ENCODE measurements around the gene NKX6-1. TPM values are rescaled to one million over a fixed set of nuclear protein-coding genes. Genes with fewer than 3 reads are reported as not detected.
A peak's percentile ranks its signal among the peaks of the same experiment; 100 is the strongest.

Gene NKX6-1
- total RNA-seq, 4 donors from 2014 or later, result 0.47 TPM; not detected in 3

DNA sequence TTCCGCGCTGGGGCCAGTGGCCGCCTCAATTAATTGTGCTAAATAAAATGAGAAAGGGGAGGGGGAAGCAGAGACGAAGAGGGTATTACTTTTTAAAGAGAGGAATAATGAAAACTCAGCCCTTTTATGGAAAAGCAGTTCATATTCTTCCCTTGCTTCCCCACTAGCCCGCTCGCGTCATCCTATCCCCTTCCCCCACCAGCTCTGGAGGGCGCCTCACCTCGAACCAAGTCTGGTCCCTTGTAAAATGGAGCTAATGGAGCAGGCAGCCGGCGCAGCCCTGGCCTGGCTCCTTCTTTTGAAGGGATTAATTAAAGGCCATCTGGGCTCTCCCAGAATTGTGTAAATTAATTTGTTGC lies 511 bp upstream of the NKX6-1 start:
- no peak for DNase-seq (ENCODE audit: low spot score)

GRCh38 chr4:84498203-84498934 lies 723 bp downstream of the NKX6-1 start:
- TF ChIP-seq, protein P1, sequence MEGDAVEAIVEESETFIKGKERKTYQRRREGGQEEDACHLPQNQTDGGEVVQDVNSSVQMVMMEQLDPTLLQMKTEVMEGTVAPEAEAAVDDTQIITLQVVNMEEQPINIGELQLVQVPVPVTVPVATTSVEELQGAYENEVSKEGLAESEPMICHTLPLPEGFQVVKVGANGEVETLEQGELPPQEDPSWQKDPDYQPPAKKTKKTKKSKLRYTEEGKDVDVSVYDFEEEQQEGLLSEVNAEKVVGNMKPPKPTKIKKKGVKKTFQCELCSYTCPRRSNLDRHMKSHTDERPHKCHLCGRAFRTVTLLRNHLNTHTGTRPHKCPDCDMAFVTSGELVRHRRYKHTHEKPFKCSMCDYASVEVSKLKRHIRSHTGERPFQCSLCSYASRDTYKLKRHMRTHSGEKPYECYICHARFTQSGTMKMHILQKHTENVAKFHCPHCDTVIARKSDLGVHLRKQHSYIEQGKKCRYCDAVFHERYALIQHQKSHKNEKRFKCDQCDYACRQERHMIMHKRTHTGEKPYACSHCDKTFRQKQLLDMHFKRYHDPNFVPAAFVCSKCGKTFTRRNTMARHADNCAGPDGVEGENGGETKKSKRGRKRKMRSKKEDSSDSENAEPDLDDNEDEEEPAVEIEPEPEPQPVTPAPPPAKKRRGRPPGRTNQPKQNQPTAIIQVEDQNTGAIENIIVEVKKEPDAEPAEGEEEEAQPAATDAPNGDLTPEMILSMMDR (IDR thresholded peaks at IDR 0.05), result no peak
- ATAC-seq (ENCODE audit: low FRiP score), result peak; percentile 26

More for the DNA sequence above, 511 bp upstream of the NKX6-1 start:
- ATAC-seq (ENCODE audit: low FRiP score), result no peak
- TF ChIP-seq, protein P1 (IDR thresholded peaks at IDR 0.05), result no peak

DNA sequence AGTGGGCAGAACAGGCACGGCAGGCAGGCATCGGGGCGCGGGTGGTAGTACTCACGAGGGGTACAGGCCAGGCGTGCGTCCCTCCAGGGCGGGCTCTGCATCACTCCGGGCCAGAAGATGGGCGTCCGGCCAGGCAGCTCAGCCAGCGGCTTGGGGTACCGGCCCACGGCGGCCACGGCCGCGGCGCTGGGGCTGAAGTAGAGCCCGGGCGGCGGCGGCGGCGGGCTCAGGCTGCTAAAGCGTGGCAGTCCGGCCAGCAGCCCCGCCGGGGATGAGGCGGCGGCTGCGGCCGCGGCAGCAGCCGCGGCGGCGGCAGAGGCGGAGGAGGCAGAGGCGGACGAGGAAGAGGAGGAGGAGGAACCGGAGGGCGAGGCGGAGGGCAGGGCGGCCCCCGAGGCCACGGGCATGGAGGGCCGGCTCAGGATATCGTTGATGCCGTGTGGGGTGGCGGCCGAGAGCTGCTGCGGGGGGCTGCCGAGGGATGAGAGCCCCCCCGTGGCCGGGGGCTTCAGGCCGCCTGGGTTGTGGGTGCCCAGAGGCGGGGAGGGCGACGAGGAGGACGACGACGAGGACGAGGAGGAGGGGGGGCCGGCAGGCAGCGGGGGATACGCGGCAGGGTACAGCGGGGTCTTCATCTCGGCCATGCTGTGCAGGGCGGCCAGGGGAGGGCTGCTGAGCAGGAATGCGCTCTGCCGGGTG lies 1.4 kb downstream of the NKX6-1 start:
- TF ChIP-seq, protein P1 (IDR thresholded peaks at IDR 0.05), result no peak
- DNase-seq (ENCODE audit: low spot score), result no peak

More at GRCh38 chr4:84498203-84498934, 723 bp downstream of the NKX6-1 start:
- no peak for DNase-seq (ENCODE audit: low spot score)

GRCh38 chr4:84496706-84497503 lies 2.2 kb downstream of the NKX6-1 start:
- TF ChIP-seq, protein P1 (IDR thresholded peaks at IDR 0.05), result no peak
- peak; percentile 10 for ATAC-seq (ENCODE audit: low FRiP score)
- no peak for DNase-seq (ENCODE audit: low spot score)

More for the DNA sequence above, 1.4 kb downstream of the NKX6-1 start:
- peak; percentile 16 for ATAC-seq (ENCODE audit: low FRiP score)

DNA sequence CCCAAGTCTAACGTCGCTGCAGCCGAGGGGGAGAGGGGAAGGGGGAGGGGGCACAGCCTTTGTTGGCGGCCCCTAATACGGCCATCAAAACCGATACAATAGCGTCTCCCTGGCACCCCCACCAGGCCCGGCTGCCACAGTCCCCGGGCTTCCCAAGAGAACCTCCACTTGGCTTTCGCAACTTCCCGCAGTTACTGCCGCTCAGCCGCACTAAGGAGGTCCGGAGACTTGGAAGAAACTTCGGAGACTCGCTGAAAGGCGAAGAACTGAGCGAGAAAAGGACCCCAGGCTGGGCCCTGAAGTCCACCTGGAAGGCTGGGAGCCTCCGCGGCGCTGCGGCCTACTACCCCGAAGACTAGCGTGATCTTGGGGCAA lies 2.8 kb downstream of the NKX6-1 start:
- DNase-seq (ENCODE audit: low spot score) (no peak), ATAC-seq (ENCODE audit: low FRiP score) (no peak)
- TF ChIP-seq, protein P1 (IDR thresholded peaks at IDR 0.05), result no peak

GRCh38 chr4:84495794-84496261 lies 3.3 kb downstream of the NKX6-1 start:
- TF ChIP-seq, protein P1 (IDR thresholded peaks at IDR 0.05), result no peak
- no peak for DNase-seq (ENCODE audit: low spot score)
- ATAC-seq (ENCODE audit: low FRiP score), result no peak

All from omental fat pad (tissue), 4 donors.